Left ventricle myocardium inferior (tissue), 1 donor: ENCODE measurements around the gene UBE2QL1. TPM values are rescaled to one million over a fixed set of nuclear protein-coding genes. Genes with fewer than 3 reads are reported as not detected.

Experiments used
- DNase-seq: peaks from one replicate; pipeline ENCODE4 v3.0.0-alpha.2; 2020
- H3K27ac ChIP-seq: fragments of 200-600 bp; replicated peaks from 2 replicates; pipeline ENCODE4 v1.8.0; 2021
- H3K27me3 ChIP-seq: fragments of 200-600 bp; 2 replicates; pipeline ENCODE4 v1.8.0; 2021; ENCODE audit warnings: low read depth
- H3K36me3 ChIP-seq: fragments of 200-600 bp; 2 replicates; pipeline ENCODE4 v1.8.0; 2021
- H3K4me1 ChIP-seq: fragments of 200-600 bp; 2 replicates; pipeline ENCODE4 v1.8.0; 2021
- H3K4me3 ChIP-seq: fragments of 200-600 bp; 2 replicates; pipeline ENCODE4 v1.8.0; 2021; ENCODE audit warnings: mild to moderate bottlenecking, moderate library complexity
- H3K9me3 ChIP-seq: fragments of 200-600 bp; replicated peaks from 2 replicates; pipeline ENCODE4 v1.8.0; 2021
- CTCF ChIP-seq: fragments of 200-600 bp; IDR thresholded peaks from 2 replicates; pipeline ENCODE4 v1.8.0; 2021; ENCODE audit warnings: antibody characterized with exemption, mild to moderate bottlenecking, borderline replicate concordance
- intact Hi-C: fragments of 100-400 bp; cut with micrococcal nuclease; formaldehyde crosslinking; loops from one replicate; pipeline ENCODE4 v1.11.0; 2022
- total RNA-seq: library from RNA; stranded (reverse); fragmentation: NEBNext Ultra II Directional; extraction: Animal tissue kit (Norgen Biotek cat#: 25700); gene quantifications from one replicate; pipeline ENCODE4 v1.2.1, GENCODE V29; 2021
- donor health status: DM: no; HTN: yes; CAD: no; lungs with severe emphysema.

The UBE2QL1 gene
- total RNA-seq, 1 donor from 2014 or later: 25.5 TPM

- DNase-seq: no peak
- no peak for TF ChIP-seq CTCF
- Histone ChIP-seq H3K36me3 (no peaks in the 10 kb centered on the region), H3K27me3 (no peaks in the 10 kb centered on the region), H3K27ac (no peak overlapping the region), H3K9me3 (no peaks in the 10 kb centered on the region), H3K4me3 (no peak overlapping the region), H3K4me1 (peaks cover 62% of the 10 kb centered on the region)
- intact Hi-C loops: no loop called here
Measured at GRCh38 chr5:6462671-6463070, 14.0 kb downstream of the UBE2QL1 start.

GRCh38 chr5:6464441-6464840, 15.8 kb downstream of the UBE2QL1 start:
- no peak for TF ChIP-seq CTCF
- Histone ChIP-seq H3K27me3 (no peaks in the 10 kb centered on the region), H3K9me3 (no peaks in the 10 kb centered on the region), H3K36me3 (no peaks in the 10 kb centered on the region), H3K27ac (peak overlapping the region; percentile 71), H3K4me3 (peak overlapping the region; percentile 11), H3K4me1 (peaks cover 58% of the 10 kb centered on the region)
- intact Hi-C loops: no loop called here
- no peak for DNase-seq

GRCh38 chr5:6465831-6466790, 17.5 kb downstream of the UBE2QL1 start:
- Histone ChIP-seq H3K36me3 (no peaks in the 10 kb centered on the region), H3K27ac (peak overlapping the region; percentile 71), H3K9me3 (peaks cover under 1% of the 10 kb centered on the region), H3K4me3 (no peak overlapping the region), H3K4me1 (peaks cover 69% of the 10 kb centered on the region), H3K27me3 (peaks cover 6% of the 10 kb centered on the region)
- intact Hi-C loops: no loop called here
- DNase-seq: no peak
- no peak for TF ChIP-seq CTCF

- Histone ChIP-seq H3K4me3 (no peak overlapping the region), H3K36me3 (no peaks in the 10 kb centered on the region), H3K4me1 (peaks cover 72% of the 10 kb centered on the region), H3K27ac (peak overlapping the region; percentile 71), H3K9me3 (peaks cover 5% of the 10 kb centered on the region), H3K27me3 (peaks cover 6% of the 10 kb centered on the region)
- intact Hi-C loops: no loop called here
- DNase-seq: no peak
- no peak for TF ChIP-seq CTCF
Measured at GRCh38 chr5:6466975-6467567, 18.4 kb downstream of the UBE2QL1 start.

GRCh38 chr5:6467591-6467990, 18.9 kb downstream of the UBE2QL1 start:
- no peak for DNase-seq
- Histone ChIP-seq H3K4me3 (no peak overlapping the region), H3K36me3 (no peaks in the 10 kb centered on the region), H3K27me3 (peaks cover 6% of the 10 kb centered on the region), H3K9me3 (peaks cover 5% of the 10 kb centered on the region), H3K4me1 (peaks cover 77% of the 10 kb centered on the region), H3K27ac (peak overlapping the region; percentile 71)
- TF ChIP-seq CTCF: no peak
- intact Hi-C loops: no loop called here
